Body of pancreas (tissue), 4 donors: ENCODE measurements around the gene BACE1.

Experiments
- CTCF ChIP-seq, 7 experiments: fragments of 450-650 bp in 4 of 7; fragments of 200-600 bp in 3 of 7; sonication (generic) in 3 of 7; IDR thresholded peaks; one replicate each; pipeline ENCODE4 v1.5.1; 2016 to 2019; ENCODE audit warnings: antibody characterized with exemption in 7 of 7
- POLR2A ChIP-seq, 3 donors: fragments of 450-650 bp; IDR thresholded peaks; one replicate each; pipeline ENCODE4 v1.6.1; 2016; ENCODE audit warnings: antibody characterized with exemption in 3 of 3, mild to moderate bottlenecking in 2 of 3

- no peak for TF ChIP-seq CTCF (IDR thresholded peaks at IDR 0.05)
- no peak for TF ChIP-seq POLR2A (IDR thresholded peaks at IDR 0.05)
Observed at GRCh38 chr11:117248341-117248740, 67.7 kb downstream of the BACE1 start.
